ENCODE data around the gene ELF2. TPM values are rescaled to one million over a fixed set of nuclear protein-coding genes. Genes with fewer than 3 reads are reported as not detected.

ELF2 gene
- total RNA-seq, 6 donors from 2014 or later = 34.5 to 87.0 (median 39.1) TPM

DNA sequence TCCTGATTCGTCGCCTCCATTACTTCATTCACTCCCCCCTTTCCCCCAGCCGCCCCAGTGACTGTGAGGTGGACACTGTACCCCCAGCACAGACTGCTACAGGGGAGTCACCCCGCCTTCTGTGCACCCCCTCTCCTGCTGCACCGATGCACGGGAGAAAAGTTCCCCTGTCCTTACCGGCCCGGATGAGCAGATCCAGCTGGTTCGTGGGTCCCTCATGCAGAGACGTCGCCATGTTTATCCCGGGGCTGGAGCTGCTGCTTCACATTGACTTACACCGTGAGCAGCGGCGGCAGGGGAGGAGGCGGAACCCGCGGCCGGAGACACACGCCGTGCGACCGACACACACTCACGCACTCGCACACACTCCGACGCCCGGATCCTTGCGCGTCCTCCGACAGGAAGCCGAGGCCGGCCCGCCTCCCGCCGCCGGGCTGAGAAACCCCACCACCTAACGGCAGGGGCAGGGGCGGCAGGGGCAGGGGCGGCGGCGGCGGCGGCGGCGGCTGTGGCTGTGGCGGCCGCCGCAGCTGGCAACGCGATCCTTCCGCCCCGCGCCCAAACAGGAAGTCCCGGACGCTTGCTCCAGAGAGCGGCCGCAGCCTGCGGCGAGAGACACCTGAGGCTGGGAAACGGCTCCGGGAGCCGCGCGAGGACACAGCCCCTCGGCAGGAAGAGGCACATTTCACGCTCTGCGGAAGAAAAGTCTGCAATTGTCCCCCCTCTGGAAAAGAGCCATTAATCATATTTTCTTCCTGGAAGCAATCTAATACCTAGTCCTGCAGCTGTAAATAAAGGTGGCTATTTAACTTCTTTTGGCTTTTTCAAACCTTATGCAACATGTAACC lies 92.8 kb downstream of the ELF2 start:
- H3K4me3 ChIP-seq = peak overlapping the region; percentile 83 to 87 (median 85)
- DNase-seq (peak; percentile 94 to 97), ATAC-seq (ENCODE audit: low FRiP score in 2 of 2) (peak; percentile 85 to 93)
- no peaks in the 10 kb centered on the region for H3K36me3 ChIP-seq
- H3K27me3 ChIP-seq = no peaks in the 10 kb centered on the region
- no peak for TF ChIP-seq EP300 (IDR thresholded peaks at IDR 0.05)
- TF ChIP-seq POLR2AphosphoS5 (IDR thresholded peaks at IDR 0.05) = peak; percentile 58 to 82
- TF ChIP-seq, protein P1, sequence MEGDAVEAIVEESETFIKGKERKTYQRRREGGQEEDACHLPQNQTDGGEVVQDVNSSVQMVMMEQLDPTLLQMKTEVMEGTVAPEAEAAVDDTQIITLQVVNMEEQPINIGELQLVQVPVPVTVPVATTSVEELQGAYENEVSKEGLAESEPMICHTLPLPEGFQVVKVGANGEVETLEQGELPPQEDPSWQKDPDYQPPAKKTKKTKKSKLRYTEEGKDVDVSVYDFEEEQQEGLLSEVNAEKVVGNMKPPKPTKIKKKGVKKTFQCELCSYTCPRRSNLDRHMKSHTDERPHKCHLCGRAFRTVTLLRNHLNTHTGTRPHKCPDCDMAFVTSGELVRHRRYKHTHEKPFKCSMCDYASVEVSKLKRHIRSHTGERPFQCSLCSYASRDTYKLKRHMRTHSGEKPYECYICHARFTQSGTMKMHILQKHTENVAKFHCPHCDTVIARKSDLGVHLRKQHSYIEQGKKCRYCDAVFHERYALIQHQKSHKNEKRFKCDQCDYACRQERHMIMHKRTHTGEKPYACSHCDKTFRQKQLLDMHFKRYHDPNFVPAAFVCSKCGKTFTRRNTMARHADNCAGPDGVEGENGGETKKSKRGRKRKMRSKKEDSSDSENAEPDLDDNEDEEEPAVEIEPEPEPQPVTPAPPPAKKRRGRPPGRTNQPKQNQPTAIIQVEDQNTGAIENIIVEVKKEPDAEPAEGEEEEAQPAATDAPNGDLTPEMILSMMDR (IDR thresholded peaks at IDR 0.05) = peak; percentile 20 to 65 (median 50)
- TF ChIP-seq POLR2A (IDR thresholded peaks at IDR 0.05) = peak in 3 of 4 donors; percentile 10 to 79 (median 52)
- peak overlapping the region; percentile 94 to 97 (median 95) for H3K27ac ChIP-seq
- 0 to 2% methylated on average over 19 to 27 of the region's 68 CpGs for WGBS, 2 donors
- peaks cover 16 to 28% (median 23%) of the 10 kb centered on the region in 4 donors for H3K4me1 ChIP-seq
- H3K9me3 ChIP-seq = no peaks in the 10 kb centered on the region

DNA sequence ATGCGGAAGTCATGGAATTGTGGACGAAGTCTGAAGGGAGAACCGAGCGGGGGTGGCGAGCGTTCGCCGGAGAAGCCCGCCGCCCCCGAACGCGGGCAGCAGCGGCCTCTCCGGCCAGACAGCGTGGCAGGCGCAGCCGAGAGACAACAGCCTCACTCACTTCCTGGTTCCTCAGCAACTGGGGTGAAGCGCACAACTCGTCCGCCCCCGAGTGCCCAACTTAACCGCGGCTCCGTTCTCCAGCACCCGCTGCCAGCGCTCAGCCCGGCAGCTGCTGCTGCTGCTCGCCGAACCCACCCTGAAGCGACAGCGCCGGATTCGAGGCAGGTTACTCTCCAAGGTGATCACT lies 93.4 kb downstream of the ELF2 start:
- no peaks in the 10 kb centered on the region for H3K9me3 ChIP-seq
- 0 to 2% methylated on average over 10 to 31 of the region's 34 CpGs for WGBS, 2 donors
- TF ChIP-seq POLR2AphosphoS5 (IDR thresholded peaks at IDR 0.05) = no peak
- TF ChIP-seq, protein P1 (IDR thresholded peaks at IDR 0.05) = peak in 1 of 6 experiments; percentile 31
- ATAC-seq (ENCODE audit: low FRiP score in 2 of 2) (peak; percentile 78 to 82), DNase-seq (peak; percentile 71 to 89)
- H3K4me3 ChIP-seq = peak overlapping the region; percentile 83 to 87 (median 85)
- no peaks in the 10 kb centered on the region for H3K27me3 ChIP-seq
- H3K4me1 ChIP-seq = peaks cover 16 to 28% (median 23%) of the 10 kb centered on the region in 4 donors
- peak overlapping the region; percentile 94 to 97 (median 95) for H3K27ac ChIP-seq
- no peaks in the 10 kb centered on the region for H3K36me3 ChIP-seq

DNA sequence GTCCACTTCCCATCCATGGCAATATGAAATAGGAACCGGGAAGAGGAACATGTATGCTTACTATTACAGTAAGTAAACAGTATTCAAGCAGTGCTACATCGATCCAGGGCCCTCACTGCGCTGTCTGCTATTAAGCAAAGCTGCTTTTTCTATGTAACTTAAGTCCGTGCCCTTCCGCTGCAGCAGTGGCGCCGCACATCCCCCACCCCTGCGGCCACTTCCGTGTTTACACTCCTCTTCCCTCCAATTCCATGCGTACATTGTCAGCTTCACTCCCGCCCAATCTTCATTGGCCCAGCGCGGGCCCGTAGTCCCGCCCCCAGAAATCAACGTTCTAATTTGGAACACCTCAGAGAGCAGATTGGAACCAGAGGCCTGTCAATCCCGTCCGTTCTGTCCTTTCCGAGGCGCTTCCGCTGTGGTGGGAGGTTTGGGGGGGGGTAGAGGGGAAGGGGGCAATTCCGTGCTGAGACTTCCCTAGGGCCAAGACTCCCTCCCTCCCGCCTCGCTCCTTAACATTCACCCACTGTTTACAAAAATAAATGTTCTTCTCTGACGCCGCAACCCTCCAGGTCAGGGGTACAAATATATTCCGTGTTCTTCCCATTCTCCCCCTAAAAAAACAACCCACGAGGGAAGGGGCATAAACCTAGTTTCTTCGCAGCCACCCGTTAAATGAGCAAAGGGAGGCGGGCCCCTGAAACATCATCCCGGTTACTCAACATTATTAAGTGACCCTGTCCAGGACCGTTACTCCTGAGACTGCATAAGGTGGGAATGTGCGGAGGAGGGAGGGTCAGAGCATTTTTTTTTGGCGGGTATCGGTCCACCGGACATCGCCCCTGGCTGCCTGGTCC lies 94.0 kb downstream of the ELF2 start:
- Histone ChIP-seq H3K4me1 (peaks cover 20 to 31% (median 26%) of the 10 kb centered on the region in 4 donors), H3K4me3 (peak overlapping the region; percentile 83 to 87 (median 85)), H3K9me3 (no peaks in the 10 kb centered on the region), H3K27ac (peak overlapping the region; percentile 94 to 97 (median 95)), H3K36me3 (no peaks in the 10 kb centered on the region), H3K27me3 (no peaks in the 10 kb centered on the region)
- TF ChIP-seq POLR2A (IDR thresholded peaks at IDR 0.05) (peak in 2 of 4 donors; percentile 55 to 65), POLR2AphosphoS5 (IDR thresholded peaks at IDR 0.05) (peak; percentile 91), EP300 (IDR thresholded peaks at IDR 0.05) (peak in 1 of 4 donors; percentile 14)
- TF ChIP-seq, protein P1 (IDR thresholded peaks at IDR 0.05) = peak in 1 of 6 experiments; percentile 7
- WGBS, 2 donors = 0 to 1% methylated on average over 31 to 38 of the region's 38 CpGs
- DNase-seq = peak; percentile 97 to 98
- ATAC-seq (ENCODE audit: low FRiP score in 2 of 2) = peak; percentile 95 to 98

DNA sequence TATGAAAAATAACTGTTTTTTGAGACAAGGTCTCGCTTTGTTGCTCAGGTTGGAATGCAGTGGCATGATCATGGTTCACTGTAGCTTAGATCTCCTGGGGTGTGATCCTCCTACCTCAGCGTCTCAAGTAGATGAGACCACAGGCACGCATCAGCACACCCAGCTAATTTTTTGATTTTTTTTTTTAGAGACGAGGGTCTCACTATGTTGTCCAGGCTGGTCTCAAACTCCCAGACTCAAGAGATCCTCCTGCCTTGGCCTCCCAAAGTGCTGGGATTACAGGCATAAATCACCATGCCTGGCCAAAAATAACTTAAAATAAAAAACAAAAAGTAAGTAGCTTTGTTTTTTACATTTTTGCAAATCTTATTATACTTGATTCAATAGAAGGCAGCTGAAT lies 98.1 kb downstream of the ELF2 start:
- no peaks in the 10 kb centered on the region for H3K27me3 ChIP-seq
- ATAC-seq (ENCODE audit: low FRiP score in 2 of 2) = no peak
- H3K27ac ChIP-seq = no peak overlapping the region
- peaks cover 26 to 41% (median 35%) of the 10 kb centered on the region in 4 donors for H3K4me1 ChIP-seq
- no peaks in the 10 kb centered on the region for H3K9me3 ChIP-seq
- H3K36me3 ChIP-seq = peaks cover 0 to 3% (median 0%) of the 10 kb centered on the region in 4 donors
- TF ChIP-seq EP300 (IDR thresholded peaks at IDR 0.05) (no peak), POLR2A (IDR thresholded peaks at IDR 0.05) (no peak), POLR2AphosphoS5 (IDR thresholded peaks at IDR 0.05) (no peak)
- no peak overlapping the region for H3K4me3 ChIP-seq
- 91 to 95% methylated on average over 4 of the region's 4 CpGs for WGBS, 2 donors
- DNase-seq = no peak
